AG10803 (cell line): ENCODE data around the gene GRID1.

ENCODE experiments used
- DNase-seq: peaks from one replicate; pipeline ENCODE4 v3.0.0; 2010; ENCODE audit warnings: low read depth
- H3K4me3 ChIP-seq: 2 replicates; pipeline ENCODE4 v1.5.1; 2011; ENCODE audit warnings: mild to moderate bottlenecking, low read length, control low read depth
- TF ChIP-seq, protein P1 (sequence below): conservative IDR thresholded peaks from 2 replicates; pipeline ENCODE4 v1.5.1; 2011; ENCODE audit warnings: mild to moderate bottlenecking, low read length, control low read depth, inconsistent platforms

The GRID1 gene

DNA sequence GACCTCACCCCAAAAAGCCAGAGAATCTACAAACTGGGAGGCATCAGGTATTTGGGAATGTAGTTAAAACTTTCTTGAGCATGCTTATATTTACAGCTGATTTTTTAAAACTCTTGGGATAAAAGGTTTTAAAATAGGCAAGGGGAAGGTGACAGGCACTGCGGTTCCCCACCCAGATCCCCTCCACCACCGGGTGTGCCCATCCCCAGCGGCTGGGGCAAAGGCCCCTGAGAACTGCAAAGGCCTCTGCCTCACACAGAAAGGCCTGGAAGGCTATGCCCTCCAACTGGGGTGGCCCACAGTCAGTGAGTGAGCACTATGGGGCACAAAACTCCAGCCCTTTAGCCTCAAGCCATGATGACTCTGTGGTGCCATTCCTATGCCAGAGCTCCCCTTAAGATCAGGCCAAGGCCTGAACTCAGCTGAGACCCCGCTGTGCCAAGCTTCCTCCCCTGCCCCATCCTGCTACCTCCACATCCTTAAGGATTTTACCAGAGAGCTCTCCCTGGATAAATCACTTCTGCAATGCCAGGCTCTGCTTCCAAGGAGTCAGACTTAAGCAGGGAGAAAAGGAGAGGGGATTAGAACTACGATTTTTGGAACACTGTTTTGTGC lies 299.1 kb downstream of the GRID1 start:
- TF ChIP-seq, protein P1, sequence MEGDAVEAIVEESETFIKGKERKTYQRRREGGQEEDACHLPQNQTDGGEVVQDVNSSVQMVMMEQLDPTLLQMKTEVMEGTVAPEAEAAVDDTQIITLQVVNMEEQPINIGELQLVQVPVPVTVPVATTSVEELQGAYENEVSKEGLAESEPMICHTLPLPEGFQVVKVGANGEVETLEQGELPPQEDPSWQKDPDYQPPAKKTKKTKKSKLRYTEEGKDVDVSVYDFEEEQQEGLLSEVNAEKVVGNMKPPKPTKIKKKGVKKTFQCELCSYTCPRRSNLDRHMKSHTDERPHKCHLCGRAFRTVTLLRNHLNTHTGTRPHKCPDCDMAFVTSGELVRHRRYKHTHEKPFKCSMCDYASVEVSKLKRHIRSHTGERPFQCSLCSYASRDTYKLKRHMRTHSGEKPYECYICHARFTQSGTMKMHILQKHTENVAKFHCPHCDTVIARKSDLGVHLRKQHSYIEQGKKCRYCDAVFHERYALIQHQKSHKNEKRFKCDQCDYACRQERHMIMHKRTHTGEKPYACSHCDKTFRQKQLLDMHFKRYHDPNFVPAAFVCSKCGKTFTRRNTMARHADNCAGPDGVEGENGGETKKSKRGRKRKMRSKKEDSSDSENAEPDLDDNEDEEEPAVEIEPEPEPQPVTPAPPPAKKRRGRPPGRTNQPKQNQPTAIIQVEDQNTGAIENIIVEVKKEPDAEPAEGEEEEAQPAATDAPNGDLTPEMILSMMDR, result no peak
- DNase-seq, result no peak
- no peak overlapping the region for H3K4me3 ChIP-seq

DNA sequence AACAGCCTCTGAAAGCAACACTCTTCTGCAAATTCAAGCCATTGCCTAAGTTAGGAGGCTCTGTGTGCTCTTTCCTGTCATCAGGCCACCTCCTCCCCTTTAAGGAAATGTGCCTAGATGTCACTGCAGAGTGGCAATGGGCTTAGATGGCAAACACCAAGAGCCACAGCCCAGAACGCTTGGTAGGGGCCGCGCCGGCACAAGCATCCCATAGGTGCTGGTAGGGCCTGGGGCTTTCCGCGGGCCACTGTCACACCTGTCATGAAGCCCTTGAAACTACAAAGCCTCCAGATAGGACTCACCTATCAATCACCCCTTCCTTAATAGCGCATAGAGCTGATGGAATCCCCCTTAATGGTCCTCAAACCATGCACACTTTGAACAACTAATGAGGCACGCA lies 299.9 kb downstream of the GRID1 start:
- H3K4me3 ChIP-seq, result no peak overlapping the region
- TF ChIP-seq, protein P1, result no peak
- no peak for DNase-seq

DNA sequence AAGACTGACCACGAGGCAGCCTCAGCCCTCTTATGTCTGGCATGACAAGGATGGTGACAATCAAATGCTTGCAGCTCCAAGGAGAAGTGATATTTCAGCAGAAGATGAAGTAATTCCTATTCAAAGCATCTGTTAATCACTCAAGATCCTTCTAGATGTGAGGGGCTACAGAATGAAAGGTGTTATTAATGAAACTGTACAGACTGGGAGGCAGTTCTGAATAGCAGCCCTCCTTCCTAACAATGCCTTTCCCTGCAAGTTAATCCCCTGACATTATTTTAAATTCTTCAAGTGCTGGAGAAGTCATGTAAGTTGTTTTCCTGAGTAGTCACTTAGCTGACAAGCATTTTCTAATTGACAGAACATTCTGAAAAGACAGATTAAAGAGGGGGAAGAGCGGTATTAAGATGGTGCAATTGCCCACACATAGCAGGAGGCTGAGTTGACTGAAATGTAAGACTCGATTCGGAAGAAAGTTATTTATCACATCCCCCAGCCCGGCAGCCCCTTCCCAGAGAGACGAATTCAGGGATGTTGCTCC lies 300.8 kb downstream of the GRID1 start:
- TF ChIP-seq, protein P1, result no peak
- no peak for DNase-seq
- no peak overlapping the region for H3K4me3 ChIP-seq

DNA sequence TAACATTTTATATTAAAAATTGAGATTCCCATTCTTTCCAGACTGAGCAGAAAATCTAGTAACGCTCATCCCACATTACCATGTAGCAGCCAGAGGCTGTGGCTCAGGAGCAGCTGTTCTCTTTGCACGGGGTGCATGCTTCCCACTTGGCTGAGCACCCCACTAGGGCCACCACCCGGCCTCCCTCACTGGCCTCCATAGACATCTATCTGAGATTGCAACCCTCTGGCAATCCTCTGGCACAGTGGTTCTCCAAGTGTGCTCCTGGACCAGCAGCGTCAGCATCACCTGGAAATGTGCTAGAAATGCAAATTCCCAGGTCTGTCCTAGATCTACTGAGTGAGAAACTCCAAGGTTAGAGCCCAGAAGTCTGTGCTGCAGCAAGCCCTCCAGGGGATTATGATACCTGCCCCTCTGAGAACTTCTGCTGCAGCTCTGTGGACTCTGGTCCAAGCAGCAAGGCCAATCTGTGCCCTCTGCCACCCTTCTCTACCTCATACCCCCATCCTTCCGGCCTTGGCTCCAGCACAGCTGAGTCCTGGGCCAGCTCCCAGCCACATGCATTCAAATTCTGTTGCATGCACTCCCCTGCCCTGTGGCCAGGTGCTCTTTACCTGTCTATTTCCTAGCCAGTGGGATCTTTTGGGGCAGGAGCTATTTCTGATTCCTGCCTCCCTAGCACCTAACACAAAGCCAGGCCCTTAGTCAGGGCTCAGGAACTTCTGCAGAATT lies 301.5 kb downstream of the GRID1 start:
- no peak overlapping the region for H3K4me3 ChIP-seq
- TF ChIP-seq, protein P1, result no peak
- DNase-seq, result no peak

DNA sequence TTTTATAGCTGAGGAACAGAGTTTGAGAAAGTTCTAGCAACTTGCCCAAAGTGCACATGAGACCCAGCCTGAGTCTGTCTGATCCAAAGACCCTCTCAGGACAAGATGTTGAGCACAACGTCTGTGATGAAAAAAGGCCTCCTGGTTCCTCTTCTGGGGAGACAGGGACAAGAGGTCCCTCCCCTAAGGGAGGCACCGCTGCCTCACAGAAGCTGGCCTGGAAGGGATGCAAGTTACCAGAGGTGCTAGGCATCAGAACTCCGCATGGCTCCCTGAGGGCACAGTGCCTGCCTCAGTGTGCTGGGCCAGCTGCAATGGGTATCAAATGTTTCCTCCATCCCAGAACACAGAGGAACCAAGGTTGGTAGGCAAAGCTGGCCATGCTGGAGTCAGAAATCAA lies 302.4 kb downstream of the GRID1 start:
- DNase-seq, result no peak
- H3K4me3 ChIP-seq, result no peak overlapping the region
- TF ChIP-seq, protein P1, result no peak

DNA sequence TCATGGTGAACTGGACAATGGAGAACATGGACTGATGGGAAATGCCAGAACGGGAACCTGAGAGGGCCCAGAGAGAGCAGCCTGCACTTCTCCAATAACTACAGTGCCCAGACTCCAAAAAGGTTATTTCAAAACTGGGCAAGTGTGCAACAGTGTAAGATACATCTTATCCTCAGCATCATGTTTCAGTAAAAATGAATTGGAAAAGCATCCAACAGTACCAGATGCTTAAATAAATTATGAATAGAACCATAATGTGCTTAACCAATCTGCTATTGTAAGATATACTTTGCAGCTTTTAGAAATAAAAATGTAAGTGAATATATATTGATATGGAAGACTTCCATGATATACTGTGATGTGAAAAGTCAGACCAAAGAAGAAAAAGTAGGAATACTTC lies 303.3 kb downstream of the GRID1 start:
- TF ChIP-seq, protein P1, result no peak
- H3K4me3 ChIP-seq, result no peak overlapping the region
- no peak for DNase-seq

DNA sequence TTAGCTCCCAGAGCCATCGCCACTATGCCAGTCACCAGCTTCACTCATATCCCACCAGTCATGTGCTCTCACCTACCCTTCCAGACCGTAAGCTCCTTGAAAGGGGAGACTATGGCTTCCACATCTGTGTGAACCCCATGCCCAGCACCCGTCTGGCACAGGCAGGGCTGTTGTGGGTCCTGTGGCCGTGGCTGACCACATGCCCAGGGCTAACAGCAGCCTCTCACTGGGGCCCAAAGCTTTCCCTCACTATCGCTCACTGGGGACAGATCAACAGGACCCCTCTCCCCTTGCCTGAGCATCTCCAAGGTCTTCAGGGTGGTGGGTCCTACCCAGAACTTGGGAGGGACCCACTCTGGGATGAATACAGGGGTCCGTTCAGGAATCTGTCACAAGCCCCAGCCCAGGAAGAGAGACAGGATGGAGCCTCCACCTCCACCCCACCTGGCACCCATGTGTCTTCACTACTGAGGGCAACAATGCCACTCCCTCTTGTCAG lies 303.9 kb downstream of the GRID1 start:
- TF ChIP-seq, protein P1, result no peak
- H3K4me3 ChIP-seq, result no peak overlapping the region
- no peak for DNase-seq
